Measurements from ENCODE around the gene XRCC6.
"Not testable (repeated sequence)": the region's sequence is repeated elsewhere in the genome, so short reads cannot be mapped to it uniquely, and the experiment has no call there.

Gene XRCC6

GRCh38 chr22:41585898-41586297, 35.2 kb upstream of the XRCC6 start:
- no peak for TF ChIP-seq JUND (IDR thresholded peaks at IDR 0.05; ENCODE audit: low read depth)
- DNase-seq (ENCODE audit: low read depth in 1 of 2, low spot score in 1 of 2), result no peak
- in situ Hi-C loops (cut with HindIII; ENCODE audit: low pct_unique_long_range_greater_than_20kb, low sequenced_read_pairs), result no loop called here

GRCh38 chr22:41587347-41587723, 33.8 kb upstream of the XRCC6 start:
- TF ChIP-seq JUND (IDR thresholded peaks at IDR 0.05; ENCODE audit: low read depth), result no peak
- in situ Hi-C loops (cut with HindIII; ENCODE audit: low pct_unique_long_range_greater_than_20kb, low sequenced_read_pairs), result no loop called here
- no peak for DNase-seq (ENCODE audit: low read depth in 1 of 2, low spot score in 1 of 2)

- no peak for TF ChIP-seq JUND (IDR thresholded peaks at IDR 0.05; ENCODE audit: low read depth)
- DNase-seq (ENCODE audit: low read depth in 1 of 2, low spot score in 1 of 2), result peak; percentile 98 to 99
- in situ Hi-C loops (cut with HindIII; ENCODE audit: low pct_unique_long_range_greater_than_20kb, low sequenced_read_pairs), result no loop called here
Observed at GRCh38 chr22:41589391-41590241, 31.5 kb upstream of the XRCC6 start, which contains the start of gene PMM1. TSS of gene PMM1 (minus strand) at chr22:41589840. CDS start at chr22:41589805, 35 bp downstream.

DNA sequence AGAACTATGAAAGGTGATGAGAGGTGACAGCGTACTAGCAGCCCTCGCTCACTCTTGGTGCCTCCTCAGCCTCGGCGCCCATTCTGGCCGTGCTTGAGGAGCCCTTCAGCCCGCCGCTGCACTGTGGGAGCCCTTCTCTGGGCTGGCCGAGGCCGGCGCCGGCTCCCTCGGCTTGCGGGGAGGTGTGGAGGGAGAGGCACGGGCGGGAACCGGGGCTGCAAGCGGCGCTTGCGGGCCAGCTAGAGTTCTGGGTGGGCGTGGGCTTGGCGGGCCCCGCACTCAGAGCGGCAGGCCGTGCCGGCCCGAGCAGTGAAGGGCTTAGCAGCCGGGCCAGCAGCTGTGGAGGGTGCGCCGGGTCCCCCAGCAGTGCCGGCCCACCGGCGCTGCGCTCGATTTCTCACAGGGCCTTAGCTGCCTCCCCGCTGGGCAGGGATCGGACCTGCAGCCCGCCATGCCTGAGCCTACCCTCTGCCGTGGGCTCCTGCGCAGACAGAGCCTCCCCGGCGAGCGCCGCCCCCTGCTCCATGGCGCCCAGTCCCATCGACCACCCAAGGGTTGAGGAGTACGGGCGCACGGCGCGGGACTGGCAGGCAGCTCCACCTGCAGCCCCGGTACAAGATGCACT, 27.6 kb upstream of the XRCC6 start:
- DNase-seq (ENCODE audit: low read depth in 1 of 2, low spot score in 1 of 2); in situ Hi-C loops (cut with HindIII; ENCODE audit: low pct_unique_long_range_greater_than_20kb, low sequenced_read_pairs): not testable (repeated sequence)

- TF ChIP-seq JUND (IDR thresholded peaks at IDR 0.05; ENCODE audit: low read depth), result no peak
- DNase-seq (ENCODE audit: low read depth in 1 of 2, low spot score in 1 of 2), result no peak
- in situ Hi-C loops (cut with HindIII; ENCODE audit: low pct_unique_long_range_greater_than_20kb, low sequenced_read_pairs), result no loop called here
Observed at GRCh38 chr22:41595703-41596102, 25.4 kb upstream of the XRCC6 start.

- DNase-seq (ENCODE audit: low read depth in 1 of 2, low spot score in 1 of 2), result peak in 1 of 2 experiments; percentile 66
- in situ Hi-C loops (cut with HindIII; ENCODE audit: low pct_unique_long_range_greater_than_20kb, low sequenced_read_pairs), result no loop called here
- no peak for TF ChIP-seq JUND (IDR thresholded peaks at IDR 0.05; ENCODE audit: low read depth)
Observed at GRCh38 chr22:41596776-41597634, 24.1 kb upstream of the XRCC6 start.

- in situ Hi-C loops (cut with HindIII; ENCODE audit: low pct_unique_long_range_greater_than_20kb, low sequenced_read_pairs), result no loop called here
- TF ChIP-seq JUND (IDR thresholded peaks at IDR 0.05; ENCODE audit: low read depth), result no peak
- DNase-seq (ENCODE audit: low read depth in 1 of 2, low spot score in 1 of 2), result no peak
Observed at GRCh38 chr22:41597635-41597953, 23.5 kb upstream of the XRCC6 start.

GRCh38 chr22:41598081-41598480, 23.0 kb upstream of the XRCC6 start:
- in situ Hi-C loops (cut with HindIII; ENCODE audit: low pct_unique_long_range_greater_than_20kb, low sequenced_read_pairs), result no loop called here
- no peak for TF ChIP-seq JUND (IDR thresholded peaks at IDR 0.05; ENCODE audit: low read depth)

DNA sequence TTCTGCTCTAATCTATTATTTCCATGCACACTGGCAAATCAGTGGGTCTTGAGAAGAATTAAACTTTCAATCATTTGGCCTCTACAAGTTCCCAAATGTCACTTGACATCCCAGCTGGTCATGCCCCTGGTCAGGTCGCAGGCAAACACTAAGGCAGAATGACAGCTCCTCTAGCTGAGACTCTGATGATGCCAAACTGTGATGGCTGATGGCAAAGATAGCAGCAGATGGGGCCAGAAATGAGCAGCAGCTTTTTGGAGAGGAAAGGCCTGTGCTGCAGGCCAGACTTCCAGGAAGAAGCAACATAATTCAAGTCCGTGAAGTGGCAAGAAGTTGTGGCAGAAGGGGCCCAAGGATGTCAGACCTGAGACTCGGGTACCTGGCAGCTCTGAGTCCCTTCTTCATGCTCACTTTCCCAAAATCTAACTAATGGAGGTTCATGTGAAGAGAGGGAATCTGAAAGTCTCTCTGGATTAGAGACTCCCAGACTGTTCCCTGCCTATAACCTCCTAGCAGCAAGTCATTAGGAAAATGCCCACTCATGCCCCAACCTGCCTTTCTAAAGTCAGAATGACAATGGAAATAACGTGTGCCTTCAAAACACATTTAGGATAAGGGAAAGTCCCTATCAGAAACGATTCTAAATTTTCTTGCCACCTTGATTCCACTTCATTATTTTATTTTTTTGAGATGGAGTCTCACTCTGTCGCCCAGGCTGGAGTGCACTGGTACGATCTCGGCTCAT, 22.0 kb upstream of the XRCC6 start:
- no peak for DNase-seq (ENCODE audit: low read depth in 1 of 2, low spot score in 1 of 2)
- no peak for TF ChIP-seq JUND (IDR thresholded peaks at IDR 0.05; ENCODE audit: low read depth)
- in situ Hi-C loops (cut with HindIII; ENCODE audit: low pct_unique_long_range_greater_than_20kb, low sequenced_read_pairs), result no loop called here

More at GRCh38 chr22:41598081-41598480, 23.0 kb upstream of the XRCC6 start:
- no peak for DNase-seq (ENCODE audit: low read depth in 1 of 2, low spot score in 1 of 2)

- in situ Hi-C loops (cut with HindIII; ENCODE audit: low pct_unique_long_range_greater_than_20kb, low sequenced_read_pairs), result no loop called here
- DNase-seq (ENCODE audit: low read depth in 1 of 2, low spot score in 1 of 2), result no peak
- no peak for TF ChIP-seq JUND (IDR thresholded peaks at IDR 0.05; ENCODE audit: low read depth)
Observed at GRCh38 chr22:41600976-41601375, 20.1 kb upstream of the XRCC6 start.

- no peak for DNase-seq (ENCODE audit: low read depth in 1 of 2, low spot score in 1 of 2)
- in situ Hi-C loops (cut with HindIII; ENCODE audit: low pct_unique_long_range_greater_than_20kb, low sequenced_read_pairs), result no loop called here
- no peak for TF ChIP-seq JUND (IDR thresholded peaks at IDR 0.05; ENCODE audit: low read depth)
Observed at GRCh38 chr22:41603873-41604332, 17.2 kb upstream of the XRCC6 start.

DNA sequence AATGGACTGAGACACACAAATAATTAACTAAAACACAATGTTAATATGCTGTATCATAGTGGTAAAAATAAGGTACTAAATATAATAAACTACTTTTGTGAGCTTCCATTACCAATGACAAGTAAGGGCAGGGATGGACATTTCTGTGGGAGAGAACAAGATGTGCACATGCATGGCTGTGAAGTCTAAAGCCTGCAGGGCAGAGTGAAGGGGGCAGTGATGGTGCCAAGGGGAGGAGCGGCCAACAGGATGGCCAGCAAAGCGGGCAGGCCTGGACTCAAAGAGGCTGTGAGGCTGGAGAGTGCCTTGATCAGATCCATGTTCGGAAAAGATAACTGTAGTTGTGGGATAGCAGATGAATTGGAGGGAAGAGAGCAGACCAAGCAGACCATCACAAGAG, 12.7 kb upstream of the XRCC6 start:
- in situ Hi-C loops (cut with HindIII; ENCODE audit: low pct_unique_long_range_greater_than_20kb, low sequenced_read_pairs), result no loop called here
- TF ChIP-seq JUND (IDR thresholded peaks at IDR 0.05; ENCODE audit: low read depth), result no peak
- no peak for DNase-seq (ENCODE audit: low read depth in 1 of 2, low spot score in 1 of 2)

All from T47D (cell line).